Measurements from ENCODE around the gene TLDC2. TPM values are rescaled to one million over a fixed set of nuclear protein-coding genes. Genes with fewer than 3 reads are reported as not detected.

The TLDC2 gene
- total and polyA plus RNA-seq, 12 donors: 0.10 to 0.33 (median 0.26) TPM; not detected in 8

DNA sequence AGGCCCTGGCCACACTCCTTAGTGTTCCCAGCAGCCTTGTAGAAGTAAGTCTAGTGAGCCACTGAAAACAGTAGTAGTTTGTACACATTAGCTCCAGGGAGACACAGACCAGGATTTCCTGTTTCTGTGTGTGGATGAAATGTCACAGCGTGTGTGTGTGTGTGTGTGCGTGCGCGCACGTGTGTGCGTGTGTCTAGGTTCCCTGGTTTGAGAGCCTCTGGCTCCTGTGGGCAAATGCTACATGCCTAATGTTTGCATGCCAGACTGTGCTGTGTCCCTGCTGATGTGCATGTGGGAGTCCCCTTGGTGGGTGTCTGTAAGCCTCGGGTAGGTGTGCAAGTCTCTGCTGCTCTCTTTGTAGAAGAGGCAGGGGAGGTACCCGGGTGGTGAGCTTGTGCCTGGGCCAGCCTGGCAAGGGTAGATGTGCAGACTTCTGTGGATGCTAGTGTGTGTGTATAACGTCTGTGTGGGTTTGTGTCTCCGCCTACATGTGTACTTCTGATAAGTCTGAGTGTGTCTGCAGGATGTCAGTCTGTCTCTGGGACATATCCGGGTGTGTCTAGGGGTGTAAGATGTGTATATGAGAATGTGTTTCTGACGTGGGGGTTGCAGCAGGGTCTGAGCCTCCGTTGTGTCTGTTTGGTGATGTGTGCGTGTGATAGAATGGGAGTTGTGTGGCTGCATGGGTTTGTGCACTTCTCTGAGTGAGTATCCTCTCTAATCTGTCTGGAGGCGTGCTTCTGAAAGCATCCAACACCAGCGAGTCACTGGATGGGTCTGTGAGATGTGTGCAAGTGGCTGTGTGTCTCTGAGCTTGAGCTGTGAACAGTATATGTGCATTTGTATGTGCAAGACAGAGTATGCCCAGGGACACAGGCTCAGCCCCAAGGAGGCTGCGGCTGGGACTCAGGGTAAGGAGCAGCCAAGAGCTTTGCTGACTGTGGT, 19.0 kb upstream of the TLDC2 start:
- Histone ChIP-seq H3K27me3 (no peaks in the 10 kb centered on the region), H3K27ac (peak overlapping the region in 4 of 5 donors; percentile 47 to 96 (median 71)), H3K9me3 (replicated peaks in 1 of 3) (no peaks in the 10 kb centered on the region), H3K36me3 (replicated peaks in 1 of 2) (no peaks in the 10 kb centered on the region), H3K4me1 (replicated peaks in 1 of 2) (peaks cover 90 to 92% of the 10 kb centered on the region in 2 donors), H3K4me3 (no peak overlapping the region)
- WGBS, 4 donors: 38 to 58% (median 47%) methylated on average over 15 to 17 of the region's 17 CpGs
- TF ChIP-seq POLR2A (IDR thresholded peaks at IDR 0.05): no peak
- TF ChIP-seq, protein P1, sequence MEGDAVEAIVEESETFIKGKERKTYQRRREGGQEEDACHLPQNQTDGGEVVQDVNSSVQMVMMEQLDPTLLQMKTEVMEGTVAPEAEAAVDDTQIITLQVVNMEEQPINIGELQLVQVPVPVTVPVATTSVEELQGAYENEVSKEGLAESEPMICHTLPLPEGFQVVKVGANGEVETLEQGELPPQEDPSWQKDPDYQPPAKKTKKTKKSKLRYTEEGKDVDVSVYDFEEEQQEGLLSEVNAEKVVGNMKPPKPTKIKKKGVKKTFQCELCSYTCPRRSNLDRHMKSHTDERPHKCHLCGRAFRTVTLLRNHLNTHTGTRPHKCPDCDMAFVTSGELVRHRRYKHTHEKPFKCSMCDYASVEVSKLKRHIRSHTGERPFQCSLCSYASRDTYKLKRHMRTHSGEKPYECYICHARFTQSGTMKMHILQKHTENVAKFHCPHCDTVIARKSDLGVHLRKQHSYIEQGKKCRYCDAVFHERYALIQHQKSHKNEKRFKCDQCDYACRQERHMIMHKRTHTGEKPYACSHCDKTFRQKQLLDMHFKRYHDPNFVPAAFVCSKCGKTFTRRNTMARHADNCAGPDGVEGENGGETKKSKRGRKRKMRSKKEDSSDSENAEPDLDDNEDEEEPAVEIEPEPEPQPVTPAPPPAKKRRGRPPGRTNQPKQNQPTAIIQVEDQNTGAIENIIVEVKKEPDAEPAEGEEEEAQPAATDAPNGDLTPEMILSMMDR (IDR thresholded peaks at IDR 0.05): no peak
- DNase-seq: peak in 3 of 7 donors; percentile 39 to 43 (median 40)
- intact Hi-C loops (cut with DNase I): no loop called here

DNA sequence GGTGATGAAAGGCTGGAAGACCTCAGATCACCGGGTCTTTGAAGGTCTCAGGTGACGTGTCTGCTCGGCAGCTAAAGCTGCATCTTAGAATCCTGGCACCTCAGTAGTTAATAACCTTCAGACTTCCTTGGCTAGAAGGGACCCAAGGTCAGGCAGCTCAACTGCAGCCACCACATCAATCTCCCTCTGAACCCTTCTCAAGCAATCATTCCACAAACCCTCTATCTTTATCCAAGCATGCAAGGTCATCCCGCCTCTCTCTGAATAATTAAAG, 16.7 kb upstream of the TLDC2 start:
- 31 to 61% (median 51%) methylated on average over 4 of the region's 4 CpGs for WGBS, 4 donors
- H3K4me1 ChIP-seq (replicated peaks in 1 of 2): peaks cover 74 to 75% of the 10 kb centered on the region in 2 donors

DNA sequence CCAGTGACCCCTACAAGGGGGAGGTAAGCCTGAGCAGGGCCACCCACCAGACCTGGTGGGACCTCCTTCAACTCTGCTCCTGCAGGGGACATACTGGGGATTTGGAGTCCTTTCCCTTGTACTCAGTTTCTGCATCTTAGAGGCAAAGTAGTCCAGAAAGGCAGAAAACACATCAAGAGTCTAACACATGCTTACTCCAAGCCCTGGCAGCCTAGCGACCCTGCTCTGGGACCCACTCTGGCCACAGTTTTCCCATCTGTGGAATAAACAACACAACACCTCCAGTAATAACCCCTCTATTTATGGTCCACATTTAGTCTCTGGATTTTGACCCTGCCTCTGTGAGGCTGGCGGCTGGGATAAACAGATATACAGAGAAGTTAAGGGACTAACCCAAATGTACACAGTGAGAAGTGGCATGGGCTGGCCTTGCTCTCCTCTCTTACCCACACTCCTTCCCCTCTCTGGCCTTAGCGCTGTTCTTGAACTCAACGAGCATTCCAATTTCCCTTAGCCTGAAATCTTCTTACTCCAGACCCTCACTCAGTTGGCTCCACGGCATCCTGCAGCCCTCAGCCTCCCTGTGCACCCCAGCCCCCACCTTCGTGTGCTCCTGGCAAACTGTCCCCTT, 16.1 kb upstream of the TLDC2 start:
- WGBS, 4 donors: 30 to 40% (median 35%) methylated on average over 6 of the region's 6 CpGs
- H3K27ac ChIP-seq: peak overlapping the region; percentile 77 to 96 (median 91)
- no peak for TF ChIP-seq POLR2A (IDR thresholded peaks at IDR 0.05)
- TF ChIP-seq, protein P1 (IDR thresholded peaks at IDR 0.05): no peak
- no peaks in the 10 kb centered on the region for H3K27me3 ChIP-seq
- H3K4me3 ChIP-seq: peak overlapping the region in 1 of 4 donors; percentile 20
- no peaks in the 10 kb centered on the region for H3K9me3 ChIP-seq (replicated peaks in 1 of 3)
- H3K4me1 ChIP-seq (replicated peaks in 1 of 2): peaks cover 72 to 73% of the 10 kb centered on the region in 2 donors
- no peaks in the 10 kb centered on the region for H3K36me3 ChIP-seq (replicated peaks in 1 of 2)
- DNase-seq: no peak
- intact Hi-C loops (cut with DNase I): loop anchor here in 1 of 2 donors (10.0 kb wide), 1 partner anchor 45 kb away; no protein-coding TSS in a partner anchor

More for the DNA sequence above, 16.7 kb upstream of the TLDC2 start:
- peak overlapping the region in 1 of 4 donors; percentile 20 for H3K4me3 ChIP-seq
- no peaks in the 10 kb centered on the region for H3K36me3 ChIP-seq (replicated peaks in 1 of 2)
- TF ChIP-seq POLR2A (IDR thresholded peaks at IDR 0.05): no peak
- TF ChIP-seq, protein P1 (IDR thresholded peaks at IDR 0.05): no peak
- intact Hi-C loops (cut with DNase I): no loop called here
- no peaks in the 10 kb centered on the region for H3K9me3 ChIP-seq (replicated peaks in 1 of 3)
- no peaks in the 10 kb centered on the region for H3K27me3 ChIP-seq
- peak in 5 of 7 donors; percentile 55 to 79 (median 72) for DNase-seq
- peak overlapping the region; percentile 77 to 96 (median 91) for H3K27ac ChIP-seq

DNA sequence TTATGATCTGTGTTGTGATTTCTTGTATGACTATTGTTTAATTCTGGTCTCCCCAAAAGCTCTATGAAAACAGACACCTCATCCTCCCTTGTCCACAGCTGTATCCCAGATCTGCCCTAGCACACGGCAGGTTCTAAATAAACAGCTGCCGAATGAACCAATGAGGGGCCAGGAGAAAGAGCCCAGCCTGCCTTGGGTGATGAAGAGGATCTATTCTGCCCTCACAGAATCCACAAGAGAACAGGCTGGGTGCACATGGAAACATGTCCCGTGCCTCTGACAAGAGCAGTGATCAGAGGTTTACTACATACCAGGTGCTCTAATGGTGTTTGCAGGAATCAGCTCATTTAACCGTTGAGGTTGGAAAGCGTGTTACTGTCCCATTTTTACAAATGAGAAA, 15.6 kb upstream of the TLDC2 start:
- Histone ChIP-seq H3K4me3 (peak overlapping the region in 1 of 4 donors; percentile 95), H3K9me3 (replicated peaks in 1 of 3) (no peaks in the 10 kb centered on the region), H3K27me3 (no peaks in the 10 kb centered on the region), H3K4me1 (replicated peaks in 1 of 2) (peaks cover 67 to 68% of the 10 kb centered on the region in 2 donors), H3K36me3 (replicated peaks in 1 of 2) (no peaks in the 10 kb centered on the region), H3K27ac (peak overlapping the region; percentile 77 to 96 (median 91))
- TF ChIP-seq, protein P1 (IDR thresholded peaks at IDR 0.05): no peak
- TF ChIP-seq POLR2A (IDR thresholded peaks at IDR 0.05): no peak
- 33 to 41% (median 35%) methylated on average over 5 of the region's 5 CpGs for WGBS, 4 donors
- DNase-seq: peak in 1 of 7 donors; percentile 30
- intact Hi-C loops (cut with DNase I): loop anchor here in 1 of 2 donors (10.0 kb wide), 1 partner anchor 46 kb away; no protein-coding TSS in a partner anchor
